CD4-positive, alpha-beta T cell (primary cell): ENCODE measurements around the gene PNPLA3. TPM values are rescaled to one million over a fixed set of nuclear protein-coding genes. Genes with fewer than 3 reads are reported as not detected.

Experiments used
- ATAC-seq: fragments of 200-7000 bp; cut with Tn5 transposase; one replicate; pipeline ENCODE4 v1.10.0; 2022; ENCODE audit warnings: mild to moderate bottlenecking; ENCODE audit not compliant: poor library complexity
- CTCF ChIA-PET: fragments of 350-600 bp; sonication (Branson Sonifier 250); formaldehyde crosslinking; loops from one replicate; lab custom pipeline; 2021; ENCODE audit warnings: antibody characterized with exemption, inconsistent platforms; lab: Charles Lee
- POLR2A ChIA-PET: fragments of 350-600 bp; sonication (Branson Sonifier 250); formaldehyde crosslinking; loops from one replicate; lab custom pipeline; 2021; ENCODE audit warnings: antibody characterized with exemption, inconsistent platforms; lab: Charles Lee
- DNase-seq, 14 experiments: peaks; one replicate each; pipeline ENCODE4 v3.0.0-alpha.2; 2013 to 2020; ENCODE audit warnings: mixed read lengths in 2 of 14
- H3K27ac ChIP-seq, 2 donors: one replicate each; pipeline versions ENCODE4 v1.5.1 to v1.7.0; 2013; ENCODE audit warnings: low read length in 2 of 2, low read depth in 1 of 2, mild to moderate bottlenecking in 1 of 2
- H3K27me3 ChIP-seq, 2 experiments: 1 replicate in 1 of 2; 2 replicates in 1 of 2; pipeline versions ENCODE4 v1.6.1 to v1.7.0; 2013; ENCODE audit warnings: low read length in 2 of 2, control low read depth in 1 of 2, mild to moderate bottlenecking in 1 of 2, moderate library complexity in 1 of 2; ENCODE audit not compliant: insufficient read depth in 2 of 2, control insufficient read depth in 1 of 2
- H3K36me3 ChIP-seq: one replicate; pipeline ENCODE4 v1.6.1; 2013; ENCODE audit warnings: low read length, control low read depth; ENCODE audit not compliant: insufficient read depth
- H3K4me1 ChIP-seq: one replicate; pipeline ENCODE4 v1.6.1; 2013; ENCODE audit warnings: low read length, control low read depth; ENCODE audit not compliant: insufficient read depth
- H3K4me3 ChIP-seq: one replicate; pipeline ENCODE4 v1.5.1; 2013; ENCODE audit warnings: mild to moderate bottlenecking, low read length, moderate library complexity
- H3K9me3 ChIP-seq, 2 experiments: 1 replicate in 1 of 2; 2 replicates in 1 of 2; pipeline versions ENCODE4 v1.6.1 to v1.7.0; 2013; ENCODE audit warnings: low read length in 2 of 2, mild to moderate bottlenecking in 2 of 2, control low read depth in 1 of 2, moderate library complexity in 1 of 2; ENCODE audit not compliant: control insufficient read depth in 1 of 2, insufficient read depth in 1 of 2
- H3K27ac Mint-ChIP-seq: one replicate; pipeline ENCODE4 v1.8.0; 2020; ENCODE audit warnings: mixed read lengths
- H3K27me3 Mint-ChIP-seq: one replicate; pipeline ENCODE4 v1.8.0; 2021; ENCODE audit warnings: mixed read lengths
- H3K36me3 Mint-ChIP-seq: one replicate; pipeline ENCODE4 v1.8.0; 2021; ENCODE audit warnings: low read depth, mixed read lengths
- H3K4me1 Mint-ChIP-seq: one replicate; pipeline ENCODE4 v1.8.0; 2021; ENCODE audit warnings: low read depth, mixed read lengths
- H3K4me3 Mint-ChIP-seq: one replicate; pipeline ENCODE4 v1.8.0; 2020; ENCODE audit warnings: mild to moderate bottlenecking, mixed read lengths
- H3K9me3 Mint-ChIP-seq: one replicate; pipeline ENCODE4 v1.8.0; 2020; ENCODE audit warnings: mixed read lengths
- intact Hi-C, 2 experiments: fragments of 100-400 bp; cut with DNase I in 1 of 2; cut with micrococcal nuclease in 1 of 2; formaldehyde crosslinking; loops; one replicate each; pipeline versions ENCODE4 v1.15.1 to v1.9.0; 2023 to 2025; cut with DNase I, micrococcal nuclease
- total RNA-seq, 174 experiments: library from RNA in 2 of 174; stranded (reverse) in 2 of 174; gene quantifications; one replicate each; pipeline ENCODE4 v1.2.3 and lab custom pipeline; 2021 to 2026
- TF ChIP-seq, protein P1 (sequence below): fragments of 200-600 bp; IDR thresholded peaks from one replicate; pipeline ENCODE4 v1.8.0; 2022; ENCODE audit warnings: antibody characterized with exemption, mild to moderate bottlenecking

Gene PNPLA3
- total RNA-seq, 2 experiments from 2014 or later: not detected

DNA sequence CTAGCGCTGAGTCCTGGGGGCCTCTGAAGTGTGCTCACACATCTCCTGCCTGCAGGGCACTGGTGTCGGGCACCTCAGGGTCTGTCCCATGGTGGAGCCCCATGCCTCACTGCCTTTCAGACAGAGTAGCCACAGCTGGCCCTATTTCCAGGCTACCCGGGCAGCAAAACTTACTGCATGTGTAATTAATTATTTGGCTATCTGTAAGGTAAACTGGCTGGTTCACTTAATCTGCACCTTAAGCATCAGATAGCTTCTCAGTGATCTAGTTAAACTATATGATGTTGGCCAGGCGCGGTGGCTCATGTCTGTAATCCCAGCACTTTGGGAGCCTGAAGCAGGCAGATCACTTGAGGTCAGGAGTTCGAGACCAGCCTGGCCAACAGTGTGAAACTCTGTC, 5.3 kb downstream of the PNPLA3 start:
- intact Hi-C loops: no loop called here
- H3K4me1 Mint-ChIP-seq: no peaks in the 10 kb centered on the region

DNA sequence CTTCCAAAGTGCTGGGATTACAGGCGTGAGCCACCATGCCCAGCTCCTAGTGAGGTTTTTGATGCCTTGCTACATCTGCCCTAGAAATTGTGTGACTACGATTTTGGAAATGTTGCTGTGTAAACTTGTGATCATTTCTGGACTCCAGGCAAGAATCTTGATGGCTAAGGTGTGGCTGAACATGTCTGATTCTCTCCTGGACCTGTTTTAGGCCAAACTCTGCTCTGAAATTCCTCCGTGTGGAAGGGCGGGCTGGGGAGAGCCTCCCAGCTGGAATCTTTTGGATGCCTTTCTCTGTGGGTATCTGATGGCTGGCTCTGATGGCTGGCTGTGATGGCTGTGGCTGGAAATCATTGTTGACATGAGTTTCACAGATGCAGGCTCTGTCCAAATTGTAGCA, 8.2 kb downstream of the PNPLA3 start:
- H3K27me3 ChIP-seq: peaks cover 0 to 5% of the 10 kb centered on the region in 2 experiments
- no peak overlapping the region for H3K4me3 Mint-ChIP-seq
- ChIA-PET POLR2A (no interaction called here), CTCF (interaction anchor here (0.8 kb wide), 1 partner anchor 178 kb away, joined by 3 read pairs; no protein-coding TSS in a partner anchor)
- H3K27ac ChIP-seq: no peak overlapping the region
- no peaks in the 10 kb centered on the region for H3K9me3 Mint-ChIP-seq
- ATAC-seq (no peak), DNase-seq (no peak)
- no peaks in the 10 kb centered on the region for H3K36me3 Mint-ChIP-seq
- intact Hi-C loops: no loop called here
- no peak overlapping the region for H3K27ac Mint-ChIP-seq
- H3K4me1 ChIP-seq: no peaks in the 10 kb centered on the region
- peaks cover 17% of the 10 kb centered on the region for H3K27me3 Mint-ChIP-seq
- no peaks in the 10 kb centered on the region for H3K4me1 Mint-ChIP-seq
- no peaks in the 10 kb centered on the region for H3K36me3 ChIP-seq
- no peaks in the 10 kb centered on the region for H3K9me3 ChIP-seq
- TF ChIP-seq, protein P1, sequence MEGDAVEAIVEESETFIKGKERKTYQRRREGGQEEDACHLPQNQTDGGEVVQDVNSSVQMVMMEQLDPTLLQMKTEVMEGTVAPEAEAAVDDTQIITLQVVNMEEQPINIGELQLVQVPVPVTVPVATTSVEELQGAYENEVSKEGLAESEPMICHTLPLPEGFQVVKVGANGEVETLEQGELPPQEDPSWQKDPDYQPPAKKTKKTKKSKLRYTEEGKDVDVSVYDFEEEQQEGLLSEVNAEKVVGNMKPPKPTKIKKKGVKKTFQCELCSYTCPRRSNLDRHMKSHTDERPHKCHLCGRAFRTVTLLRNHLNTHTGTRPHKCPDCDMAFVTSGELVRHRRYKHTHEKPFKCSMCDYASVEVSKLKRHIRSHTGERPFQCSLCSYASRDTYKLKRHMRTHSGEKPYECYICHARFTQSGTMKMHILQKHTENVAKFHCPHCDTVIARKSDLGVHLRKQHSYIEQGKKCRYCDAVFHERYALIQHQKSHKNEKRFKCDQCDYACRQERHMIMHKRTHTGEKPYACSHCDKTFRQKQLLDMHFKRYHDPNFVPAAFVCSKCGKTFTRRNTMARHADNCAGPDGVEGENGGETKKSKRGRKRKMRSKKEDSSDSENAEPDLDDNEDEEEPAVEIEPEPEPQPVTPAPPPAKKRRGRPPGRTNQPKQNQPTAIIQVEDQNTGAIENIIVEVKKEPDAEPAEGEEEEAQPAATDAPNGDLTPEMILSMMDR: no peak
- no peak overlapping the region for H3K4me3 ChIP-seq

More for the DNA sequence above, 5.3 kb downstream of the PNPLA3 start:
- peaks cover 14% of the 10 kb centered on the region for H3K27me3 Mint-ChIP-seq
- no peak for DNase-seq
- TF ChIP-seq, protein P1: no peak
- H3K27ac Mint-ChIP-seq: no peak overlapping the region
- Histone ChIP-seq H3K4me3 (no peak overlapping the region), H3K4me1 (peaks cover 7% of the 10 kb centered on the region), H3K27me3 (peaks cover 12 to 18% of the 10 kb centered on the region in 2 experiments), H3K36me3 (no peaks in the 10 kb centered on the region), H3K27ac (no peak overlapping the region), H3K9me3 (peaks cover 0 to 10% of the 10 kb centered on the region in 2 experiments)
- H3K36me3 Mint-ChIP-seq: no peaks in the 10 kb centered on the region
- no peak for ATAC-seq
- no peak overlapping the region for H3K4me3 Mint-ChIP-seq
- ChIA-PET CTCF (no interaction called here), POLR2A (no interaction called here)
- no peaks in the 10 kb centered on the region for H3K9me3 Mint-ChIP-seq

DNA sequence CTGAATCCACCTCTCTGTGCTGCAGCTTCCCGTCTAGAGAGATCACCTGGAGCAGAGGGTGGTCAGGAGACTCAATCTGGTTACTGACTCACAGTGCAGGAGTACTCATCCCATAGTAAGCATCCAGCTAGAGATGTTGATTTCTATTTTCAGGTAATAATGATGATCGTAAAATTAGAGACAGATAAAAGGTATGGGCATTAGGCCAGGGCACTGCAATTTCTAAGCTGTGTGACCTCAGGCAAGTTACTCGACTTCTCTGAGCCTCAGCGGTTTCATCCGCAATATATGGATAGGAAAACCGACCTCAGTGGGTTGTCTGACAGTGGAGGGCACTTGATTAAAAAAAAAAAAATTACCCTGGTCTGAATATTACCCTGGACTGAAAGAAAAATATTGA, 17.8 kb downstream of the PNPLA3 start:
- intact Hi-C loops: no loop called here
- POLR2A ChIA-PET: interaction anchor here (1.4 kb wide), 1 partner anchor 14 kb away, joined by 4 read pairs; the partner anchor contains the start of gene SAMM50

More for the DNA sequence above, 17.8 kb downstream of the PNPLA3 start:
- TF ChIP-seq, protein P1: no peak
- H3K27me3 Mint-ChIP-seq: peaks cover 19% of the 10 kb centered on the region
- H3K27ac Mint-ChIP-seq: no peak overlapping the region
- no peaks in the 10 kb centered on the region for H3K4me1 Mint-ChIP-seq
- no peak overlapping the region for H3K4me3 Mint-ChIP-seq
- CTCF ChIA-PET: no interaction called here
- no peaks in the 10 kb centered on the region for H3K9me3 Mint-ChIP-seq
- H3K4me3 ChIP-seq: no peak overlapping the region
- no peaks in the 10 kb centered on the region for H3K36me3 Mint-ChIP-seq
- peaks cover 7% of the 10 kb centered on the region for H3K4me1 ChIP-seq
- H3K9me3 ChIP-seq: no peaks in the 10 kb centered on the region
- DNase-seq (no peak), ATAC-seq (no peak)
- no peak overlapping the region for H3K27ac ChIP-seq
- no peaks in the 10 kb centered on the region for H3K36me3 ChIP-seq
- H3K27me3 ChIP-seq: peaks cover 0 to 4% of the 10 kb centered on the region in 2 experiments
